ENCODE data around the gene CHD9.

CHD9 gene

DNA sequence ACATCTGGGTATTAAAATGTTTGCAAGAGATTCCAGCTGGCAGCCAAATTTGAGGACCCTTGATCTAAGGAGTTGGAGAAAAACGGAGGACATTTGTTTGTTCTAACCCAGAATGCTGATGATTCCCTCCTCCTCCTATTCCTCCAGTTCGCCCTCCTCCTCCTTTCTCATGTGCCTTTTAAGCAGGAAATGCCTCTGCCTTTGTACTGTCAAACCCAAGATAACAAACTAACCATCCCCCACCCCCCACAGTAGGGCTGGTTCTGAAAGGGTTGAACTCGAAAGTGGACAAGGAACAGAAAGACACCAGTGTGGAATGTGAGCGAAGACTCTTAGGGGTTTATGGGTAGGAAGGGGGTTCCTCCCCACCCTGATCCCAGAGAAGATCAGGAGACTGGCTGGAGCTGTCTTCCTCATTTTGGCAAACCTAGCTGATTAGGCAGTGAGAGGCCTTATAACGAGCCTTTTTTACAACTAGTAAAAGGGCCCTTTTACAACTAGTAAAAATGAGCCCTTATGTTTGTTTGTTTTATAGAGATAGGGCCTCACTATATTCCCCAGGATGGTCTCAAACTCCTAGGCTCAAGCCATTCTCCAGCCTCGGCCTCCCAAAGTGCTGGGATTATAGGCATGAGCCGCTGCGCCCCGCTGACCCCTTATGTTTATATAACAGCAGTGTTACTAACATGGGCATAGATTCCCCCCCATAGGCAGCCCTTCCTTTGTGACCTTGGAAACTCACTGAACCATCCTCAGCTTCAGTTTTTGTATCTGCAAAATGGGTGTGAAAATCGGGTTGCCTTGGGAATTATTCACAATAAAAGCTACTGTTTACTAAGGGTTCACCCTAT, 975 bp downstream of the CHD9 start (continued):
- TF ChIP-seq, protein P1, sequence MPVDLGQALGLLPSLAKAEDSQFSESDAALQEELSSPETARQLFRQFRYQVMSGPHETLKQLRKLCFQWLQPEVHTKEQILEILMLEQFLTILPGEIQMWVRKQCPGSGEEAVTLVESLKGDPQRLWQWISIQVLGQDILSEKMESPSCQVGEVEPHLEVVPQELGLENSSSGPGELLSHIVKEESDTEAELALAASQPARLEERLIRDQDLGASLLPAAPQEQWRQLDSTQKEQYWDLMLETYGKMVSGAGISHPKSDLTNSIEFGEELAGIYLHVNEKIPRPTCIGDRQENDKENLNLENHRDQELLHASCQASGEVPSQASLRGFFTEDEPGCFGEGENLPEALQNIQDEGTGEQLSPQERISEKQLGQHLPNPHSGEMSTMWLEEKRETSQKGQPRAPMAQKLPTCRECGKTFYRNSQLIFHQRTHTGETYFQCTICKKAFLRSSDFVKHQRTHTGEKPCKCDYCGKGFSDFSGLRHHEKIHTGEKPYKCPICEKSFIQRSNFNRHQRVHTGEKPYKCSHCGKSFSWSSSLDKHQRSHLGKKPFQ (tag by site-specific recombination; IDR thresholded peaks at IDR 0.05): no peak

DNA sequence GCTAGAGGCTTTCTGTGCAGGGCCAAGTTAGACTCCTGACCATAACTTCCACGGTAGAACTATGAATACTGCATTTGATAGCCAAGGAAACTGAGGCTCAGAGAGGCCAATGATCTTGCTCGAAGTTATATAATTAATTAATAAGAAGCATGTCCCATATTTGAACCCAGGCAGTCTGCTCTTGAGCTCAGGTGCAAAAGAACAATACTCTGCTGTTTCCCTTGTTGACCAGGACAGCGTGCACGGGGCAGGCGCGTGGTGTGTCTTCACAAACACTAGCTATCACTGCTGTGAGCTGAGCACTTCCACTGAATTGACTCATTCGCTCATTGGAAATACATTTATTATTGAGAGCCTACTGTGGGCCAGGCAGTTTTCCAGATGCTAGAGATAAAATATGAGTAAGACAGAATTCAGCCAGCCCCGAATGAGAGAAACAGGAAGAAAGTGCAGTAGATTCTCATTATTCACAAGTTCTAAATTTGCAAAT, 1.6 kb downstream of the CHD9 start:
- H3K36me3 ChIP-seq (ENCODE audit: control insufficient read depth in 2 of 2, insufficient read depth in 1 of 2, low read length in 2 of 2): no peaks in the 10 kb centered on the region; a peak in 1 of 3 replicates
- no peak overlapping the region for H3K27ac ChIP-seq (ENCODE audit: extremely low read depth, low read depth, low read length)
- H3K4me3 ChIP-seq (ENCODE audit: low read depth, low read length): no peak overlapping the region
- H3K9me3 ChIP-seq (ENCODE audit: control insufficient read depth, insufficient read depth, low read depth, low read length): no peaks in the 10 kb centered on the region
- no peaks in the 10 kb centered on the region for H3K4me1 ChIP-seq (ENCODE audit: control insufficient read depth, insufficient read depth, low read length)
- no peak for TF ChIP-seq GLIS2 (tag by site-specific recombination; IDR thresholded peaks at IDR 0.05)
- TF ChIP-seq, protein P2, sequence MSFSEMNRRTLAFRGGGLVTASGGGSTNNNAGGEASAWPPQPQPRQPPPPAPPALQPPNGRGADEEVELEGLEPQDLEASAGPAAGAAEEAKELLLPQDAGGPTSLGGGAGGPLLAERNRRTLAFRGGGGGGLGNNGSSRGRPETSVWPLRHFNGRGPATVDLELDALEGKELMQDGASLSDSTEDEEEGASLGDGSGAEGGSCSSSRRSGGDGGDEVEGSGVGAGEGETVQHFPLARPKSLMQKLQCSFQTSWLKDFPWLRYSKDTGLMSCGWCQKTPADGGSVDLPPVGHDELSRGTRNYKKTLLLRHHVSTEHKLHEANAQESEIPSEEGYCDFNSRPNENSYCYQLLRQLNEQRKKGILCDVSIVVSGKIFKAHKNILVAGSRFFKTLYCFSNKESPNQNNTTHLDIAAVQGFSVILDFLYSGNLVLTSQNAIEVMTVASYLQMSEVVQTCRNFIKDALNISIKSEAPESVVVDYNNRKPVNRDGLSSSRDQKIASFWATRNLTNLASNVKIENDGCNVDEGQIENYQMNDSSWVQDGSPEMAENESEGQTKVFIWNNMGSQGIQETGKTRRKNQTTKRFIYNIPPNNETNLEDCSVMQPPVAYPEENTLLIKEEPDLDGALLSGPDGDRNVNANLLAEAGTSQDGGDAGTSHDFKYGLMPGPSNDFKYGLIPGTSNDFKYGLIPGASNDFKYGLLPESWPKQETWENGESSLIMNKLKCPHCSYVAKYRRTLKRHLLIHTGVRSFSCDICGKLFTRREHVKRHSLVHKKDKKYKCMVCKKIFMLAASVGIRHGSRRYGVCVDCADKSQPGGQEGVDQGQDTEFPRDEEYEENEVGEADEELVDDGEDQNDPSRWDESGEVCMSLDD (tag by site-specific recombination; IDR thresholded peaks at IDR 0.05): no peak
- TF ChIP-seq, protein P3, sequence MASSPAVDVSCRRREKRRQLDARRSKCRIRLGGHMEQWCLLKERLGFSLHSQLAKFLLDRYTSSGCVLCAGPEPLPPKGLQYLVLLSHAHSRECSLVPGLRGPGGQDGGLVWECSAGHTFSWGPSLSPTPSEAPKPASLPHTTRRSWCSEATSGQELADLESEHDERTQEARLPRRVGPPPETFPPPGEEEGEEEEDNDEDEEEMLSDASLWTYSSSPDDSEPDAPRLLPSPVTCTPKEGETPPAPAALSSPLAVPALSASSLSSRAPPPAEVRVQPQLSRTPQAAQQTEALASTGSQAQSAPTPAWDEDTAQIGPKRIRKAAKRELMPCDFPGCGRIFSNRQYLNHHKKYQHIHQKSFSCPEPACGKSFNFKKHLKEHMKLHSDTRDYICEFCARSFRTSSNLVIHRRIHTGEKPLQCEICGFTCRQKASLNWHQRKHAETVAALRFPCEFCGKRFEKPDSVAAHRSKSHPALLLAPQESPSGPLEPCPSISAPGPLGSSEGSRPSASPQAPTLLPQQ (tag by site-specific recombination; IDR thresholded peaks at IDR 0.05): no peak
- no peak for TF ChIP-seq ZNF629 (tag by site-specific recombination; IDR thresholded peaks at IDR 0.05)
- TF ChIP-seq ZNF664 (tag by site-specific recombination; IDR thresholded peaks at IDR 0.05): no peak
- TF ChIP-seq GLI4 (tag by site-specific recombination; IDR thresholded peaks at IDR 0.05): no peak
- no peak for TF ChIP-seq ZNF791 (tag by site-specific recombination; IDR thresholded peaks at IDR 0.05)
- TF ChIP-seq ZFP69B (tag by site-specific recombination; IDR thresholded peaks at IDR 0.05): no peak
- TF ChIP-seq ZEB2 (tag by site-specific recombination; IDR thresholded peaks at IDR 0.05): no peak
- TF ChIP-seq SALL2 (tag by site-specific recombination; IDR thresholded peaks at IDR 0.05; ENCODE audit: borderline replicate concordance): no peak
- TF ChIP-seq, protein P4, sequence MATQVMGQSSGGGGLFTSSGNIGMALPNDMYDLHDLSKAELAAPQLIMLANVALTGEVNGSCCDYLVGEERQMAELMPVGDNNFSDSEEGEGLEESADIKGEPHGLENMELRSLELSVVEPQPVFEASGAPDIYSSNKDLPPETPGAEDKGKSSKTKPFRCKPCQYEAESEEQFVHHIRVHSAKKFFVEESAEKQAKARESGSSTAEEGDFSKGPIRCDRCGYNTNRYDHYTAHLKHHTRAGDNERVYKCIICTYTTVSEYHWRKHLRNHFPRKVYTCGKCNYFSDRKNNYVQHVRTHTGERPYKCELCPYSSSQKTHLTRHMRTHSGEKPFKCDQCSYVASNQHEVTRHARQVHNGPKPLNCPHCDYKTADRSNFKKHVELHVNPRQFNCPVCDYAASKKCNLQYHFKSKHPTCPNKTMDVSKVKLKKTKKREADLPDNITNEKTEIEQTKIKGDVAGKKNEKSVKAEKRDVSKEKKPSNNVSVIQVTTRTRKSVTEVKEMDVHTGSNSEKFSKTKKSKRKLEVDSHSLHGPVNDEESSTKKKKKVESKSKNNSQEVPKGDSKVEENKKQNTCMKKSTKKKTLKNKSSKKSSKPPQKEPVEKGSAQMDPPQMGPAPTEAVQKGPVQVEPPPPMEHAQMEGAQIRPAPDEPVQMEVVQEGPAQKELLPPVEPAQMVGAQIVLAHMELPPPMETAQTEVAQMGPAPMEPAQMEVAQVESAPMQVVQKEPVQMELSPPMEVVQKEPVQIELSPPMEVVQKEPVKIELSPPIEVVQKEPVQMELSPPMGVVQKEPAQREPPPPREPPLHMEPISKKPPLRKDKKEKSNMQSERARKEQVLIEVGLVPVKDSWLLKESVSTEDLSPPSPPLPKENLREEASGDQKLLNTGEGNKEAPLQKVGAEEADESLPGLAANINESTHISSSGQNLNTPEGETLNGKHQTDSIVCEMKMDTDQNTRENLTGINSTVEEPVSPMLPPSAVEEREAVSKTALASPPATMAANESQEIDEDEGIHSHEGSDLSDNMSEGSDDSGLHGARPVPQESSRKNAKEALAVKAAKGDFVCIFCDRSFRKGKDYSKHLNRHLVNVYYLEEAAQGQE (tag by site-specific recombination; IDR thresholded peaks at IDR 0.05): no peak
- TF ChIP-seq HOXD13 (CRISPR knock-in tag; IDR thresholded peaks at IDR 0.05; ENCODE audit: borderline replicate concordance): no peak
- no peak for TF ChIP-seq ZNF623 (tag by site-specific recombination; IDR thresholded peaks at IDR 0.05)
- TF ChIP-seq ZNF292 (tag by site-specific recombination; IDR thresholded peaks at IDR 0.05; ENCODE audit: borderline replicate concordance, low read depth): no peak
- ChIA-PET POLR2A (interaction anchor here (0.8 kb wide), 1 partner anchor 43 kb away, joined by 3 read pairs; no protein-coding TSS in a partner anchor), CTCF (interaction anchor here (0.6 to 1.8 kb wide), 6 partner anchors 73 to 1715 kb away, joined by 3 to 8 read pairs (median 4); no protein-coding TSS in a partner anchor)

All from HEK293 (cell line).